IPS-18c (cell line): ENCODE data around the gene CREG1.
A peak's percentile ranks its signal among the peaks of the same experiment; 100 is the strongest.

Source experiments
- H3K4me3 ChIP-seq: 2 replicates; pipeline ENCODE4 v1.7.0; 2013; ENCODE audit warnings: low read depth, mild to moderate bottlenecking, low read length, moderate library complexity; ENCODE audit not compliant: insufficient read depth
- H3K9me3 ChIP-seq: one replicate; pipeline ENCODE4 v1.6.1; 2013; ENCODE audit warnings: mild to moderate bottlenecking, low read length, moderate library complexity; ENCODE audit not compliant: control insufficient read depth, insufficient read depth

CREG1 gene

DNA sequence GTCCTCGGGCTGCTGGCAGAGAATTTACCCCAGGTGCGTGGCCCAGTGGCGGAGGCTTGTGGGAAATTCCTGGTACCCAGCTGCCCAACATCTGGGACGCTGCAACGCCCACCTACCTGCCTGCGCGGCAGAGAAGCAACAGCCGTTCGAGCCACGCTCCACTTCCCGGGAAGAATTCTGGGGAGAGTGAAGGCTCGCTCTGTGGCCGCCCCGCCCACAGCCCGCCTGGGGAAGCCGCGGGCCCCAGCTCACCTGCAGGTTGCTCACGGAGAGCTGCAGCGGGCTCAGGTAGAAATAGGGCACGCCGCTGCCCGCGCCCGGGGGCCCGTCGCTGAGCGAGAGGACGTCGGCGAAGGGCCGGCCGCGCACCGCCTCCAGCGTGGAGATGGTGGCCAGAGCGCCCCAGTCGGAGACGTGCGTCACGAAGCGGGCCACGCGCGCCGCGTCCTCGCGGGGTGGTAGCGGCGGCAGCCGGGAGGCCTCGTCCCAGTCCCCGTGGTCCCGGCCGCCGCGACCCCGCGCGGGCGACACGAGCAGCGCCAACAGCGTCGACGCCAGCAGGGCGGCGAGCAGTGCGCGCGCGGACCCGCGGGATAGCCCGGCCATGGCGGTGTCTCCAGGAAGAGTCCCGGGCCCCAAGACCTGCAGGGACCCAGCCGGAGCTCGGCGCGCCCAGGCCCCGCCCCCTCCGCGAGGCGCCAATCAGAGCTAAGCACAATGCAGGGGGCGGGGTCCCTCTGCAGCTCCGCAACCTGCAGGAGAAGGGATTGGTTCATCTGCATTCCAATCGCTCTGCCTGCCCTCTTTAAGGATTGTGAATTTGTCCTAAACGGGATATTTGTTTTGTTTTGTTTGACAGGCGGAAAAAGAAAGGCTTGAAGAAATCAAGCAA, at the start of gene CREG1:
Gene CREG1 (minus strand): TSS at position 627 of the 892 bp plus-strand sequence.
- Histone ChIP-seq H3K4me3 (peak within 1 kb of the TSS; percentile 88), H3K9me3 (no peaks in the 10 kb centered on the region)

DNA sequence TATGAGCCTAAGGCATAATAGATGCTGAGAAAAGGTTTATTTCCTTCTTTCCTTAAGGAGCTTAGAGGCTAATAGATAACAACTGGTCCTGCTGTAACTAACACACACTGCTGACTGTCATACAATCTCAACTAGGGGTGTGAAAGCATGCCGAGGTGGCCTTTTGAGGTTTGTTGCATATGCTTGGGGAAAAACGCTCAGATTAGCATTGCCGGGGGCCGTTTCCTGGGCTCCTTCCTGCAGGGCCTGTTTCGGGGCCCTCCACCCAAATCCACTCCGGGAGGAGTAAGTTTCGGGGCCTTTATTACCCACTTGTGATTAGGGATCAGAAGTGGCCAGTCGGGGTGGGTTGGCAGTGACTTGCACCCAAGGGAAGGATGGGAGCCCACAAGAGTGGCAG, 49.3 kb upstream of the CREG1 start:
- H3K4me3 ChIP-seq: no peak overlapping the region
- H3K9me3 ChIP-seq: peaks cover 5% of the 10 kb centered on the region

DNA sequence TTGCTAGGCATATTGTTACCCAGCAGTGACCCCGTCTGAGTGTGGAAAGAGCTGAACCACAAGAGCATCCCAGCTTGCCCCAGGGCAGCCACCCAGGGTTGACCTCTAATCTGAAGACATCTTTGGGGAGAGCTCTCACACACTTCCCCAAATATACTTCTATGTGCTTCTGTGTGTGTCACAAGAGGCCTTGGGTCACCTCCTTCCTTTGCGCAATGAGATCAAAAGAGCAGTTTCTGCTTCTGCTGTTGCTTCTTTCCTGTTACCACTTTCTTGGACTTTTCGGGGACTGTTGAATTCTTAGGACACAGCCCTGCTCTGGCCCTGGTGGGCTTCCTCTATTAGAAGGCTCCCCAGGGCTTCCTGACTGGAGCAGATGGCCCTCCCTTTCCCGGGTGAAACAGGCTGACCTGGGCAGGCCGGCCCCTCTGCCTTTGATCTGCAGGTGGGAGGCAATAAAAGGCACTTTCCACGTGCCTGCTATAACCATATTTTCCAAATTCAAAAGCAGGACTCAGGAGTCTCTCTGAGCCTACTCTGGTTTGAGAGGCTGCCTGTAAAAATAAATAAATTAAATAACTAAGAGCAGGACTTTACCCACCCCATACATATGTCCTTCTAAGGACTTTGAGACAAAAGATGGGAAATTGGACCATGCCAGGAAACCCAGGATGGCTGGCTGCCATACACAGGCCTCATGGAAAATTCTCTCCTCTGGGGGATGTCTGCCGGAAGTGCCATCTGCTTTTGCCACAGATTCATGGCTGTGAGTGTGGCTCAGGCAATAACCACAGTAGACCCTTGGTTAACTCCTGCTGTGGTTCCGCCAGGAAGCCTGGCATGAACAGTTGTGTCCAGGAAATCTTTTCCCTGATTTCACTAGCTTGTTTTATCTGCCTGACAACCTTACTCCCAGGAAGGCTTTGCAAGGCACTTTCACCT, 48.2 kb upstream of the CREG1 start:
- Histone ChIP-seq H3K9me3 (no peaks in the 10 kb centered on the region), H3K4me3 (no peak overlapping the region)

DNA sequence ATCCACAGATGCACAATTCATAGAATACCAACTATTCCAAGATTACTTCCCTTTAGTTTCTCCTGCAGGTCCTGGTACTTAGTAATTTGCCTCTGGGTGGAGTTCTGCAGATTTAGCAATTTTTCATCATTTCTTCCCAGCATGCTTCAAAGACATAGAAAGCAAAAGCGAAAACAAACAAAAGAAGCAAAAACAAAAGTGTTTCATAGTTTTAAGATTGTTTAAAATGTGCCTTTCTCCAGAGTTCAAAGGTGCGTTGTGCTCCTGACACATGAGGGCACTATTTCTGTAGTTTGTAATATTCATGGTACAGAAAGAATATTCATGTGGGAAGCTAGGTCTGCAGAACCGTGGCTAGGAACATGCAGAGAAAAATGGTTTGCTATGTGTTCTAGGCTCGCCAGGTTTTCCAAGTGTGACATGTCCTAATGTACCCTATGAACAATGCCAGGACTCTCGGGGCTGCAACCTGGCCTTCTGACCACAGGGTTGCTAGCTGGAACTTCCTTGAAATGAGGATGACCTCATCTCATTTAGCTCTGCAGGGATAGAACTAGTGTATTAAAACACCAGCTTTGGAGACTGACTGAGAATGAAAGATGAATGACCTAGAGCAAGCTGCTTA, 46.5 kb upstream of the CREG1 start:
- no peaks in the 10 kb centered on the region for H3K9me3 ChIP-seq
- no peak overlapping the region for H3K4me3 ChIP-seq

DNA sequence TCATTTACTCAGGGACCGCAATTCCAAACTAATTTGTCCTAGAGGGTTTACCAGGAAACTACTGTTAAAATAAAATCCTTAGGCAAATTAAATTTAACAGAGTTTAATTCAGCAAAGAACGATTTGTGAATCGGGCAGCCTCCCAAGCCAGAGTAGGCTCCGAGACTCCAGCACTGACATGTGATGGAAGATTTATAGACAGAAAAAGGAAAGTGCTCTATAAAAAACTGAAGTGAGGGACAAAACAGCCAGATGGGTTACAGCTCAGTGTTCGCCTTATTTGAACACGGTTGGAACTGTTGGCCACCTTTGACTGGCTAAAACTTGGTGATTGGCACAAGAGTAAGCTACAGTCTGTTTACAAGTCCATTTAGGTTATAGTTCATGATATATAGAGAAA, 41.3 kb upstream of the CREG1 start:
- H3K4me3 ChIP-seq: no peak overlapping the region
- H3K9me3 ChIP-seq: peaks cover 2% of the 10 kb centered on the region

DNA sequence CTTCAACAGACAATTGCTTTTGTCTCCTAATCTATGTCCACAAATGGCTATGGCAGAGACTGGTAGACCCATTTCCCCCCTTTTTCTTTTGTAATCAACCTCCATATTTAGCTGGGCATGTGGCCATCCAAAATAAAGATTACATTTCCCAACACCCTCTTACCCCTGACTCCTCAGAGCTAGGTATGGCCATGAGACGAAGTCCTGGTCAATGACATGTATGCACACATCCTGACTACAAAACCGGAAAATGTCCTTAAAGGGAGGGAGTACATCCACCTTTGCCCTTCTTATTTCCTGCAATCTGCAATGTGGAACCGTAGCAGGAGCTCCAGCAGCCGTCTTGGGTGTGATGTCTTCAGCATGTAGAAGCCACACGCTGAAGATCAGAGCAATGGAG, 40.3 kb upstream of the CREG1 start:
- H3K4me3 ChIP-seq: no peak overlapping the region
- peaks cover 4% of the 10 kb centered on the region for H3K9me3 ChIP-seq

DNA sequence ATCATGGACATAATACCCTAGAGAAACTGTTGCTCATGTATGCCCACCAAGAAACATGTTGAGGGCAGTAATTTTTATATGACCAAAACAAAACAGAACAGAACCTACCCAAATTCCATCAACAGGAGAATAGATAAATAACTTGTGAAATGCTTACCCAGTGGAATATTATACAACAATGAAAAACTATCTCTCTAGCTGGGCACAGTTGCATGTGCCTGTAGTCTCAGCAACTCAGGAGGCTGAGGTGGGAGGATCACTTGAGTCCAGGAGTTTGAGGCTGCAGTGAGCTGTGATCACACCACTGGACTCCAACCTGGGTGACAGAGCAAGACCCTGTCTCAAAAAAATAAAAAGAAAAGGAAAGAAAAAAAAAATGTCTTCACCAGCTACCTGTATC, 38.9 kb upstream of the CREG1 start:
- Histone ChIP-seq H3K4me3 (no peak overlapping the region), H3K9me3 (peaks cover 4% of the 10 kb centered on the region)

DNA sequence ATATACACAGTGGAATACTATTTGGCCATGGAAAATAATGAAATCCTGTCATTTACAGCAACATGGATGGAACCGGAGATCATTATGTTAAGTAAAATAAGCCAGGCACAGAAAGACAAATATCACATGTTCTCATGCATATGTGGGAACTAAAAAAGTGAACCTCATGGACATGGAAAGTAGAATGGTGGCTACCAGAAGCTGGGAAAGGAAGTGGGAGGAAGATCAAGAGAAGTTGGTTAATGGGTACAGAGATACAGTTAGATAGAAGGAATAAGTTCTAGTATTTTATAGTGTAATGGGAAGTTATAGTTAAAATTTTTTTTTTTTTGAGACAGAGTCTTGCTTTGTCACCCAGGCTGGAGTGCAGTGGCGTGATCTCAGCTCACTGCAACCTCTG, 34.8 kb upstream of the CREG1 start:
- Histone ChIP-seq H3K4me3 (no peak overlapping the region), H3K9me3 (peaks cover 4% of the 10 kb centered on the region)

DNA sequence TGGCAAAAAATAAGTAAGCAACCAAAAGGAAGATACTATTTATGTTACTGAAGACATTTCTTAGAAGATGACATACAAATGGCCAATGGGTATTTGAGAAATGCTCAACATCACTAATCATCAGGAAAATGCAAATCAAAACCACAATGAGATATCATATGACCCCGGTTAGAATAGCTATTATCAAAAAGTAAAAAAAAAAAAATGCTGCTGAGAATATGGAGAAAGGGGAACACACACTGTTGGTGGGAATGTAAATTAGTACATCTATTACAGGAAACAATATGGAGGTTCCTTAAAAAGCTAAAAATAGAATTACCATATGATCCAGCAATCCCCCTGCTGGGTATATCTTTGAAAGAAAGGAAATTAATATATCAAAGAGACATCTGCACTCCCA, 34.3 kb upstream of the CREG1 start:
- H3K9me3 ChIP-seq: peaks cover 4% of the 10 kb centered on the region
- H3K4me3 ChIP-seq: no peak overlapping the region

DNA sequence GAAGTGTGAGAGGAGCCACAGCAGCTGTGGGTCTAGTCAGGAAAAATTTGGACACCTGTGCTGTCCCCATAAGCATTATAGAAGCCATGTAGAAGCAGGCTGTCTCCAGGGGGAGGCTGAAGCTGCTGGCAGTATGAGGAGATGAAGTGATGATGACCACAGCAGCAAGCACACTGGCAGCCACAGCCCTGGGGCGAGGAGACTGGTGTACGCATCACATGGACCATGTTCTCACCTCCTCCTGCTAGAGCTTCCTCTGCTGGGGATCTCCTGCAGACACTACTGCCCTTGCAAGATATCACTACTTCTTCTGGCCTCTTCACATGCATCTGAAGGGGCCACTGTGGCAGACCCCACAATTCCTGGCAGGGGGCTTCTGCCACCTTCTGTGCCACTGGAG, 33.8 kb upstream of the CREG1 start:
- H3K4me3 ChIP-seq: no peak overlapping the region
- peaks cover 4% of the 10 kb centered on the region for H3K9me3 ChIP-seq

DNA sequence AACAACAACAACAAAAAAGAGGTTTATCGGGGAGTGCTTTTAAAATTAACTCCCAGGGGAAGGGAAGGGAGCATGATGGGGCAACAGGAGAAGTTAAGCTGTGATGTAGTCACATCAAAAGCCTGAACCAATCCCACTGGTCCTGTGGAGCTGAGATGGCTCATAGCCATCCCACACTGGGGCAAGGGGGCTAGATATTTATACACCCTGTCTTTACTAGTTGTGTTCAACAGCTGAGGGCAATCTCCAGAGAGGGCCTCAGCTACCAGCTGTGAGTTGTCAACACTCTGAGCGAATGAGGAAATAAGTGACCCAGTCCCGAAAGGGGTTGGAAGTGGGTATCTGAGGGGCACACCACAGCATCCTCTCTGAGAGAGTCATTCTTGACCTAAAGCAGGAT, 31.0 kb upstream of the CREG1 start:
- Histone ChIP-seq H3K4me3 (no peak overlapping the region), H3K9me3 (peaks cover 2% of the 10 kb centered on the region)

DNA sequence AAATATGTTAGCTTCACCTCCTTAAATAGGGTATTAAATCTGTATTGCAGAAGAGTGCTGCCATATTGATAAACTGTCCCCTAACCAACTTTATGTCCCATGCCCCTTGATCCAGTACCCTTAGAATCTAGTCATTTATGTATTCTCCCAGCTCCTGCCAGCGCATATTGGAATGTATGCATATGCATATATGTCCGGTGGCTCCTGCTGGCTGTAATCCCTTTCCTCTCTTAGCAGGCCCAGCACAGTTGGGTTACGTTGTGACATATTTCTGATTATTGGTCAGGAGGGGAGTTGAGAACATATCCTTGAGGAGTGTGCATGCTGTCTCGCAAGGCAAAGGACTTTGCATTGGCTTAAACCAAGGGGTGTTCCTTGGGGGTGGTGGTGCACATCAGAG, 29.2 kb upstream of the CREG1 start:
- no peak overlapping the region for H3K4me3 ChIP-seq
- no peaks in the 10 kb centered on the region for H3K9me3 ChIP-seq

DNA sequence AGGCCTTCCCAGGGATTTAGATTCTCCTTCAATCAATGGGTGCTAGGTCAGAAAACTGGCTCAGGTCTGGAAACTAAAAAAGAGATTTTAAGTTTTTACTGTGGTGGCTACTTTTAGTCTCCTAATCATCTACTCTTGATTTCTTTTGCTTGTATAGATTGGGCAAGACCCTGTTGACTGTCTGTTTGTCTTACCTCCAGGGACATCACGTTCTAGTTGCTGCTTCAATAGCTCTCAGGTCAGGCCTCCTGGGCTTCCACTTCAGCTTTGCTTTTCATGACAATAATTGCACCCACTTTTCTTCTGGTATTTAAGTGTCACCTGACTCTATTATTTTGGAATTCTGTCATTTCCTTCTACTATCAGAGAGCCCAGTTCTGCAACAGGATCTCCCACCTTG, 28.5 kb upstream of the CREG1 start:
- H3K9me3 ChIP-seq: no peaks in the 10 kb centered on the region
- no peak overlapping the region for H3K4me3 ChIP-seq

DNA sequence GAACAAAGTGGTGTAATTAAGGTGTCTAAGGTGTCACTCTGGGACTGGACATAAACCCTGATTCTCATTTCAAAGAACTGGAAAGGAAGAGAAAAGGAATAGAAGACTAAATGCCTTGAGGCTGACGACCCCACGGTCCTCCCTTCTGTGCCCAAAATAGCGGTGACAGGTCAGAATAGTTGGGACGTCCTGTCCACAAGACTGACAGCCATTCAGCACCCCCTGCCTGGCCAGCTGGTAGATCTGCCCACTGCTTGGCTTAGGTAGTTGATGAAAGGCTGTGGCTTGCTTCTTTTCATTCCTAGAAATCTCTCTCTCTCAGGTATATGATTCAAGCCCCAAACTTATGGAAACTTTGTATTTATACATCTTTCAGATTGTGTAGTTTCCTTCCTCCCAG, 26.4 kb upstream of the CREG1 start:
- Histone ChIP-seq H3K4me3 (no peak overlapping the region), H3K9me3 (no peaks in the 10 kb centered on the region)

DNA sequence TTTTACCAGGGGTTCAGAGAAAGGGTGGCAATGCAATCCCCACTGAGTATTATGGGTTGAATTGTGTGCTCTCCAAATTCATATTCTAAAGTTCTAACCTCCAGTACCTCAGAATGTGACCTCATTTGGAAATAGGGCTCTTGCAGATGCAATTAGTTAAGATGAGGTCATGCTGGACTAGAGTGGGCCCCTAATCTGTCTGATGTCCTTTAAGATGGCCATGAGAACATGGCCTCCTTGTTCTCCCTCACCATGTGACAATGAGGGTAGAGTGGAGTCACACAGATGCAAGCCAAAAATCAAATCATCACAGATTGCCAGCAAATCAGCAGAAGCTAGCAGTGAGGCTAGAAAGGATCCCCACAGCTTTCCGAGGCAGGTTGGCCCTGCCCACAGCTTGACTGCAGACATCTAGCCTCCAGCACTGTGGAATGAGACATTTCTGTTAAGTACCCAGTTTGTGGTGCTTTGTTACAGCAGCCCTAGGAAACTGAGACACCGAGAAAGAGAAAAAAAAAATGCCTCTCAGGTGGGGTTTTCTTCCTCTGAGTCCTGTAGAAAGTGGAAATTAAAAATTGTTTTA, 25.5 kb upstream of the CREG1 start:
- Histone ChIP-seq H3K4me3 (no peak overlapping the region), H3K9me3 (no peaks in the 10 kb centered on the region)

DNA sequence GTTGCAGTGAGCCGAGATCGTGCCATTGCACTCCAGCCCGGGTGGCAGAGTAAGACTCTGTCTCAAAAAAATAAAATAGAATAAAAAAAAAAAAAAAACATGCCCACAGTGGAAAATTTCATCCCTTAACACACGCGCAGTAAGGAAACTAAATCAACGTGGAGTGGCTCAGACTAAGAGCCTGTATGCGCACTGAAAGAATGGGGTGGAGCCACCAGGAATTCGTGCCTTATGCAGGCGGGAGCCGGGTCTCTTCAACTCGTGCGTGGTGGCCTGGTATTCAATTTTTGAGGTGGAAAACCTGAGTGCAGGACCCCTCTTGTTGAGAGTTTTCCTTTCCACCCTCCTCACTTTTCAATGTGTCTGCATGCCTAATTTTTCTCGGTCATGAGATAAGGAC, 22.1 kb upstream of the CREG1 start:
- peaks cover 4% of the 10 kb centered on the region for H3K9me3 ChIP-seq
- no peak overlapping the region for H3K4me3 ChIP-seq

DNA sequence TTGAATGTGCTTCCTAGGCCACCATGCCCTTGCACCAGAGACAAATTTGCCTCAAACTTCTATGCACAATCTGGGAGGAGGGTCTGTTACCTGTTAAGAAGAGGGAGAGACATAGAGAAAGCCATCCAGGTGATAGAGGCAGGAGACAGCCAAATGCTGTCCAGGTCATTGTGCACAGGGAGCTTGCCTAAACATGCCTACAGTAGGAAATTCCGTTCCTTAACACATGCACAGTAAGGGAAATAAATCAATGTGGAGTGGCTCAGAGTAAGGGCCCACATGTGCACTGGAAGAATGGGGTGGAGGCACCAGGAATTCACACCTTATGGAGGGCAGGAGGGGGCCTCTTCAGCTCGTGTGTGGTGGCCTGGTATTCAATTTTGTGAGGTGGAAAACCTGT, 19.5 kb upstream of the CREG1 start:
- Histone ChIP-seq H3K9me3 (peaks cover 4% of the 10 kb centered on the region), H3K4me3 (no peak overlapping the region)
